Stimulated activated memory B cell treated with anti-CD40 and anti-IgM and Interleukin-4, amounts not matched to agents 10 μg/mL and 1 μg/mL and 100 μg/mL, for 72 hours (primary cell): ENCODE results near the gene ACTA2.
"Not testable (repeated sequence)": the region's sequence is repeated elsewhere in the genome, so short reads cannot be mapped to it uniquely, and the experiment has no call there.

Experiments
- ATAC-seq: fragments of 150-1000 bp; cut with Tn5 transposase; 2 replicates; pipeline ENCODE4 v1.10.0; 2021
- H3K27ac Mint-ChIP-seq: one replicate; pipeline ENCODE4 v1.8.0; 2022; ENCODE audit warnings: mild to moderate bottlenecking, mixed read lengths
- H3K27me3 Mint-ChIP-seq: one replicate; pipeline ENCODE4 v1.8.0; 2022; ENCODE audit warnings: mixed read lengths
- H3K36me3 Mint-ChIP-seq: one replicate; pipeline ENCODE4 v1.8.0; 2022; ENCODE audit warnings: mixed read lengths
- H3K4me1 Mint-ChIP-seq: one replicate; pipeline ENCODE4 v1.8.0; 2022; ENCODE audit warnings: mixed read lengths
- H3K4me3 Mint-ChIP-seq: one replicate; pipeline ENCODE4 v1.8.0; 2022; ENCODE audit warnings: mild to moderate bottlenecking, moderate library complexity, mixed read lengths
- H3K9me3 Mint-ChIP-seq: one replicate; pipeline ENCODE4 v1.8.0; 2022; ENCODE audit warnings: mixed read lengths

The ACTA2 gene

GRCh38 chr10:88946965-88947590 lies 5.5 kb downstream of the ACTA2 start:
- Mint-ChIP-seq H3K9me3 (no peaks in the 10 kb centered on the region), H3K4me3 (no peak overlapping the region), H3K27ac (no peak overlapping the region), H3K27me3 (no peaks in the 10 kb centered on the region), H3K4me1 (peaks cover 21% of the 10 kb centered on the region), H3K36me3 (peaks cover 20% of the 10 kb centered on the region)
- no peak for ATAC-seq

- no peak overlapping the region for H3K27ac Mint-ChIP-seq
- H3K4me3 Mint-ChIP-seq: no peak overlapping the region
- H3K36me3 Mint-ChIP-seq: peaks cover 19% of the 10 kb centered on the region
- H3K9me3 Mint-ChIP-seq: no peaks in the 10 kb centered on the region
- no peaks in the 10 kb centered on the region for H3K27me3 Mint-ChIP-seq
- H3K4me1 Mint-ChIP-seq: peaks cover 21% of the 10 kb centered on the region
- no peak for ATAC-seq
Observed at GRCh38 chr10:88946200-88946599, 6.4 kb downstream of the ACTA2 start.

GRCh38 chr10:88944813-88945212 lies 7.8 kb downstream of the ACTA2 start:
- H3K36me3 Mint-ChIP-seq: peaks cover 20% of the 10 kb centered on the region
- peak; percentile 75 for ATAC-seq

GRCh38 chr10:88943778-88944177 lies 8.8 kb downstream of the ACTA2 start:
- Mint-ChIP-seq H3K27me3 (no peaks in the 10 kb centered on the region), H3K27ac (no peak overlapping the region), H3K4me1 (peaks cover 21% of the 10 kb centered on the region), H3K9me3 (no peaks in the 10 kb centered on the region), H3K4me3 (no peak overlapping the region), H3K36me3 (peaks cover 28% of the 10 kb centered on the region)
- no peak for ATAC-seq

More at GRCh38 chr10:88944813-88945212, 7.8 kb downstream of the ACTA2 start:
- Mint-ChIP-seq H3K4me1 (peaks cover 21% of the 10 kb centered on the region), H3K27me3 (no peaks in the 10 kb centered on the region), H3K27ac (peak overlapping the region; percentile 9), H3K4me3 (no peak overlapping the region), H3K9me3 (no peaks in the 10 kb centered on the region)

GRCh38 chr10:88941026-88941425 lies 11.5 kb downstream of the ACTA2 start:
- no peak overlapping the region for H3K4me3 Mint-ChIP-seq
- peaks cover 38% of the 10 kb centered on the region for H3K36me3 Mint-ChIP-seq
- peaks cover 26% of the 10 kb centered on the region for H3K4me1 Mint-ChIP-seq
- no peak overlapping the region for H3K27ac Mint-ChIP-seq
- no peaks in the 10 kb centered on the region for H3K27me3 Mint-ChIP-seq
- no peaks in the 10 kb centered on the region for H3K9me3 Mint-ChIP-seq
- no peak for ATAC-seq

- Mint-ChIP-seq H3K36me3 (peaks cover 48% of the 10 kb centered on the region), H3K27ac (no peak overlapping the region), H3K27me3 (no peaks in the 10 kb centered on the region), H3K9me3 (no peaks in the 10 kb centered on the region), H3K4me3 (no peak overlapping the region), H3K4me1 (peaks cover 24% of the 10 kb centered on the region)
- no peak for ATAC-seq
Observed at GRCh38 chr10:88938938-88939337, 13.6 kb downstream of the ACTA2 start.

- no peaks in the 10 kb centered on the region for H3K9me3 Mint-ChIP-seq
- no peak for ATAC-seq
- H3K27ac Mint-ChIP-seq: no peak overlapping the region
- H3K27me3 Mint-ChIP-seq: no peaks in the 10 kb centered on the region
- H3K4me1 Mint-ChIP-seq: peaks cover 18% of the 10 kb centered on the region
- H3K4me3 Mint-ChIP-seq: no peak overlapping the region
- H3K36me3 Mint-ChIP-seq: peaks cover 48% of the 10 kb centered on the region
Observed at GRCh38 chr10:88938039-88938438, 14.5 kb downstream of the ACTA2 start.

- Mint-ChIP-seq H3K27me3 (no peaks in the 10 kb centered on the region), H3K27ac (no peak overlapping the region), H3K36me3 (peaks cover 44% of the 10 kb centered on the region), H3K4me3 (no peak overlapping the region), H3K9me3 (no peaks in the 10 kb centered on the region), H3K4me1 (peaks cover 29% of the 10 kb centered on the region)
- no peak for ATAC-seq
Observed at GRCh38 chr10:88936656-88937055, 15.9 kb downstream of the ACTA2 start.

- no peaks in the 10 kb centered on the region for H3K9me3 Mint-ChIP-seq
- peaks cover 34% of the 10 kb centered on the region for H3K36me3 Mint-ChIP-seq
- H3K27me3 Mint-ChIP-seq: no peaks in the 10 kb centered on the region
- peaks cover 44% of the 10 kb centered on the region for H3K4me1 Mint-ChIP-seq
- peak overlapping the region; percentile 5 for H3K27ac Mint-ChIP-seq
- peak; percentile 72 for ATAC-seq
- H3K4me3 Mint-ChIP-seq: peak overlapping the region; percentile 11
Observed at GRCh38 chr10:88934900-88935672, 17.5 kb downstream of the ACTA2 start.

GRCh38 chr10:88933564-88933963 lies 19.0 kb downstream of the ACTA2 start:
- Mint-ChIP-seq H3K9me3 (no peaks in the 10 kb centered on the region), H3K4me1 (peaks cover 44% of the 10 kb centered on the region), H3K27me3 (no peaks in the 10 kb centered on the region), H3K36me3 (peaks cover 30% of the 10 kb centered on the region), H3K4me3 (no peak overlapping the region), H3K27ac (no peak overlapping the region)
- ATAC-seq: no peak

- Mint-ChIP-seq H3K4me3 (no peak overlapping the region), H3K9me3 (no peaks in the 10 kb centered on the region), H3K27ac (peak overlapping the region; percentile 75), H3K36me3 (peaks cover 30% of the 10 kb centered on the region), H3K27me3 (no peaks in the 10 kb centered on the region), H3K4me1 (peaks cover 44% of the 10 kb centered on the region)
- ATAC-seq: peak; percentile 76
Observed at GRCh38 chr10:88932539-88933256, 19.9 kb downstream of the ACTA2 start.

- H3K27ac Mint-ChIP-seq: peak overlapping the region; percentile 75
- peaks cover 44% of the 10 kb centered on the region for H3K4me1 Mint-ChIP-seq
- H3K4me3 Mint-ChIP-seq, H3K9me3 Mint-ChIP-seq, H3K27me3 Mint-ChIP-seq, ATAC-seq: not testable (repeated sequence)
- peaks cover 34% of the 10 kb centered on the region for H3K36me3 Mint-ChIP-seq
Observed at GRCh38 chr10:88932029-88932428, 20.5 kb downstream of the ACTA2 start.

GRCh38 chr10:88931548-88931947 lies 21.0 kb downstream of the ACTA2 start:
- H3K4me3 Mint-ChIP-seq: no peak overlapping the region
- peaks cover 40% of the 10 kb centered on the region for H3K4me1 Mint-ChIP-seq
- no peaks in the 10 kb centered on the region for H3K9me3 Mint-ChIP-seq
- no peak for ATAC-seq
- peak overlapping the region; percentile 75 for H3K27ac Mint-ChIP-seq
- H3K36me3 Mint-ChIP-seq: peaks cover 34% of the 10 kb centered on the region
- H3K27me3 Mint-ChIP-seq: no peaks in the 10 kb centered on the region

GRCh38 chr10:88928254-88928653 lies 24.3 kb downstream of the ACTA2 start:
- Mint-ChIP-seq H3K27me3 (no peaks in the 10 kb centered on the region), H3K9me3 (no peaks in the 10 kb centered on the region), H3K4me1 (peaks cover 26% of the 10 kb centered on the region), H3K36me3 (peaks cover 45% of the 10 kb centered on the region), H3K4me3 (no peak overlapping the region), H3K27ac (no peak overlapping the region)
- no peak for ATAC-seq

- Mint-ChIP-seq H3K4me3 (no peak overlapping the region), H3K27ac (no peak overlapping the region), H3K27me3 (no peaks in the 10 kb centered on the region), H3K9me3 (no peaks in the 10 kb centered on the region), H3K4me1 (peaks cover 22% of the 10 kb centered on the region), H3K36me3 (peaks cover 45% of the 10 kb centered on the region)
- ATAC-seq: no peak
Observed at GRCh38 chr10:88927416-88927690, 25.2 kb downstream of the ACTA2 start.
